ENCODE results near the gene ITGA4. TPM values are rescaled to one million over a fixed set of nuclear protein-coding genes. Genes with fewer than 3 reads are reported as not detected.

ITGA4 gene
- total RNA-seq, 1 donor from 2014 or later: 20.0 TPM

DNA sequence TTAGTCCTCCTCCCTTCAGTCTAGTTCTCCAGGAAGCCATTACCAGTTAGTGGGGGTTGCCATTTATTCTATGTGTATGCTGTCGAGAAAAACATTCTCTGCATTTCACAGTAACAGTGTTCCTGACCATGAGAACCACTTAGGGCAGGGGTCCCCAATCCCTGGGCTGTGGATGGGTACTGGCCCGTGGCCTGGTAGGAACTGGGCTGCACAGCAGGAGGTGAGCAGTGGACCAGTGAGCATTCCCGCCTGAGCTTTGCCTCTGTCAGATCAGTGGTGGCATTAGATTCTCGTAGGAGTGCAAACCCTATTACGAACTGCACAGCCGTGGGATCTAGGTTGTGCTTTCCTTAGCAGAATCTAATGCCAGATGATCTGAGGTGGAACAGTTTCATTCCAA, 15.8 kb downstream of the ITGA4 start:
- Histone ChIP-seq H3K79me2 (ENCODE audit: insufficient read depth, low read length) (no peaks in the 10 kb centered on the region), H3K9ac (ENCODE audit: low read length) (no peak overlapping the region), H3K36me3 (ENCODE audit: insufficient read depth, low read length) (no peaks in the 10 kb centered on the region), H3K27ac (ENCODE audit: low read depth, low read length) (no peak overlapping the region), H3K9me3 (ENCODE audit: insufficient read depth, low read depth, low read length) (no peaks in the 10 kb centered on the region), H3K4me3 (ENCODE audit: insufficient read depth, low read depth, low read length) (no peak overlapping the region), H4K20me1 (ENCODE audit: insufficient read depth, low read length) (peaks cover 4% of the 10 kb centered on the region), H2AFZ (ENCODE audit: low read depth, low read length) (no peak overlapping the region), H3K4me2 (ENCODE audit: low read length) (no peak overlapping the region), H3K4me1 (ENCODE audit: insufficient read depth, low read length) (no peaks in the 10 kb centered on the region), H3K27me3 (ENCODE audit: insufficient read depth, low read length) (no peaks in the 10 kb centered on the region)
- Mint-ChIP-seq H3K9me3 (ENCODE audit: unreplicated experiment) (no peaks in the 10 kb centered on the region), H3K4me3 (ENCODE audit: unreplicated experiment) (no peak overlapping the region), H3K27ac (ENCODE audit: unreplicated experiment) (no peak overlapping the region), H3K4me1 (ENCODE audit: low read depth, unreplicated experiment) (peaks cover 6% of the 10 kb centered on the region), H3K36me3 (ENCODE audit: low read depth, unreplicated experiment) (no peaks in the 10 kb centered on the region), H3K27me3 (ENCODE audit: low read depth, unreplicated experiment) (no peaks in the 10 kb centered on the region)
- no peak for FAIRE-seq
- no peak for DNase-seq (ENCODE audit: low read depth)
- no peak for TF ChIP-seq EZH2 (IDR thresholded peaks at IDR 0.05; ENCODE audit: insufficient read depth, low read length)
- TF ChIP-seq, protein P1, sequence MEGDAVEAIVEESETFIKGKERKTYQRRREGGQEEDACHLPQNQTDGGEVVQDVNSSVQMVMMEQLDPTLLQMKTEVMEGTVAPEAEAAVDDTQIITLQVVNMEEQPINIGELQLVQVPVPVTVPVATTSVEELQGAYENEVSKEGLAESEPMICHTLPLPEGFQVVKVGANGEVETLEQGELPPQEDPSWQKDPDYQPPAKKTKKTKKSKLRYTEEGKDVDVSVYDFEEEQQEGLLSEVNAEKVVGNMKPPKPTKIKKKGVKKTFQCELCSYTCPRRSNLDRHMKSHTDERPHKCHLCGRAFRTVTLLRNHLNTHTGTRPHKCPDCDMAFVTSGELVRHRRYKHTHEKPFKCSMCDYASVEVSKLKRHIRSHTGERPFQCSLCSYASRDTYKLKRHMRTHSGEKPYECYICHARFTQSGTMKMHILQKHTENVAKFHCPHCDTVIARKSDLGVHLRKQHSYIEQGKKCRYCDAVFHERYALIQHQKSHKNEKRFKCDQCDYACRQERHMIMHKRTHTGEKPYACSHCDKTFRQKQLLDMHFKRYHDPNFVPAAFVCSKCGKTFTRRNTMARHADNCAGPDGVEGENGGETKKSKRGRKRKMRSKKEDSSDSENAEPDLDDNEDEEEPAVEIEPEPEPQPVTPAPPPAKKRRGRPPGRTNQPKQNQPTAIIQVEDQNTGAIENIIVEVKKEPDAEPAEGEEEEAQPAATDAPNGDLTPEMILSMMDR (IDR thresholded peaks at IDR 0.05; ENCODE audit: insufficient read depth, low read depth, low read length): no peak

DNA sequence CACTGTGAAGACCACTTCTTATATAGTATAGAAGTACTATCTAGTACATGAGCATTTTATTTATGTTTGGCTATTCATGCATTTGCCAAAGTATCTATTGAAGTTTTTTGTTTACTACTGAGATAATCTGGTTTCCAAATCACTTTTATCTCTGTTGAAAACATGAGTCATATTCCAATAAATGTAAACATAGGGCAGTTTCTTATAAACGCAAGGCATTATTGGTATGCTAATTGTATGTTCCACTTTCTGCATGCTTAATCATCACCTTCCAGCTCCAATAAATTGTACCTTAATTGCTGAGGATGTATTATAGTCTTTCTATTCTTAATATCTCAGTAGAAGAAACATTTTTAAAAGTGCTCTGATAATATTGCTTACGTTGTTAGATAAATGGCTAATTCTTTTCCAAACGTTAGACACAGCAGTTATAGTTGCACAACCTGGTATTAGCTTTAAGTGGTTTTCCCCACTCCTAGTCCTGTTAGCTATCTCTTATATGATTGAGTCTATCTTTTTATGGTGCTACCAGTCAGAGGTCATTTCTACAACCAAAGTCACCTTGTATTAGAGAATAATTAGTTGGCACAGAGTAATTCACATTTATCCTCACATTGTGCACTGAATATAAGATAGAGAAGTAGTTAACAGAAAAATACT, 17.2 kb downstream of the ITGA4 start:
- Histone ChIP-seq H3K27me3 (ENCODE audit: insufficient read depth, low read length) (no peaks in the 10 kb centered on the region), H4K20me1 (ENCODE audit: insufficient read depth, low read length) (peaks cover 4% of the 10 kb centered on the region), H3K4me3 (ENCODE audit: insufficient read depth, low read depth, low read length) (no peak overlapping the region), H3K4me2 (ENCODE audit: low read length) (no peak overlapping the region), H3K9ac (ENCODE audit: low read length) (no peak overlapping the region), H3K36me3 (ENCODE audit: insufficient read depth, low read length) (no peaks in the 10 kb centered on the region), H3K9me3 (ENCODE audit: insufficient read depth, low read depth, low read length) (no peaks in the 10 kb centered on the region), H2AFZ (ENCODE audit: low read depth, low read length) (no peak overlapping the region), H3K79me2 (ENCODE audit: insufficient read depth, low read length) (no peaks in the 10 kb centered on the region), H3K27ac (ENCODE audit: low read depth, low read length) (no peak overlapping the region), H3K4me1 (ENCODE audit: insufficient read depth, low read length) (no peaks in the 10 kb centered on the region)
- H3K27me3 Mint-ChIP-seq (ENCODE audit: low read depth, unreplicated experiment): no peaks in the 10 kb centered on the region
- H3K4me1 Mint-ChIP-seq (ENCODE audit: low read depth, unreplicated experiment): no peaks in the 10 kb centered on the region
- H3K36me3 Mint-ChIP-seq (ENCODE audit: low read depth, unreplicated experiment): no peaks in the 10 kb centered on the region
- no peak for DNase-seq (ENCODE audit: low read depth)
- FAIRE-seq: no peak
- no peak overlapping the region for H3K4me3 Mint-ChIP-seq (ENCODE audit: unreplicated experiment)
- H3K27ac Mint-ChIP-seq (ENCODE audit: unreplicated experiment): no peak overlapping the region
- no peak for TF ChIP-seq EZH2 (IDR thresholded peaks at IDR 0.05; ENCODE audit: insufficient read depth, low read length)
- TF ChIP-seq, protein P1 (IDR thresholded peaks at IDR 0.05; ENCODE audit: insufficient read depth, low read depth, low read length): no peak
- H3K9me3 Mint-ChIP-seq (ENCODE audit: unreplicated experiment): no peaks in the 10 kb centered on the region

DNA sequence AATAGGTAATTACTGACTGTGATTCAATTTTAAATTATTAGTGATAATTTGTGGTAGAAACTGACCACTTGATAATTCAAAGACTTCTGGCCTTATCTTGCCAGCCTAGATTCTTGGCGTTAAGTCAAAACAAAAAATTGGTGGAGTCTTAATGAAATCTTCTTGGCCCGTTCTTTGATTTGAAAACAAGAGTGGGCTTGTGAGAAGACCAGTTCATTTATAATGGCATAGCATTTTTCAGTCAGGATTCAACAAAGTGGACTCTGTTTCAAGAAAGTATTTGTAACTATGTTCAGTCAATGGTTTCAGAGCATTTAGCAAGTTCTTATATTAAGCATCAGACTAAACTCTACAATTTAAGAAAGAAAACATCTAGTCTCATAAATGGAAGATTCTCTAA, 26.0 kb downstream of the ITGA4 start:
- Histone ChIP-seq H3K9ac (ENCODE audit: low read length) (no peak overlapping the region), H3K79me2 (ENCODE audit: insufficient read depth, low read length) (no peaks in the 10 kb centered on the region), H3K9me3 (ENCODE audit: insufficient read depth, low read depth, low read length) (no peaks in the 10 kb centered on the region), H2AFZ (ENCODE audit: low read depth, low read length) (no peak overlapping the region), H3K4me2 (ENCODE audit: low read length) (no peak overlapping the region), H3K4me1 (ENCODE audit: insufficient read depth, low read length) (no peaks in the 10 kb centered on the region), H3K36me3 (ENCODE audit: insufficient read depth, low read length) (peaks cover 5% of the 10 kb centered on the region), H3K27ac (ENCODE audit: low read depth, low read length) (no peak overlapping the region), H4K20me1 (ENCODE audit: insufficient read depth, low read length) (no peaks in the 10 kb centered on the region), H3K27me3 (ENCODE audit: insufficient read depth, low read length) (no peaks in the 10 kb centered on the region), H3K4me3 (ENCODE audit: insufficient read depth, low read depth, low read length) (no peak overlapping the region)
- no peak overlapping the region for H3K27ac Mint-ChIP-seq (ENCODE audit: unreplicated experiment)
- TF ChIP-seq, protein P1 (IDR thresholded peaks at IDR 0.05; ENCODE audit: insufficient read depth, low read depth, low read length): no peak
- TF ChIP-seq EZH2 (IDR thresholded peaks at IDR 0.05; ENCODE audit: insufficient read depth, low read length): no peak
- no peak for DNase-seq (ENCODE audit: low read depth)
- no peak for FAIRE-seq
- no peak overlapping the region for H3K4me3 Mint-ChIP-seq (ENCODE audit: unreplicated experiment)
- H3K9me3 Mint-ChIP-seq (ENCODE audit: unreplicated experiment): no peaks in the 10 kb centered on the region
- H3K36me3 Mint-ChIP-seq (ENCODE audit: low read depth, unreplicated experiment): peaks cover 5% of the 10 kb centered on the region
- H3K27me3 Mint-ChIP-seq (ENCODE audit: low read depth, unreplicated experiment): no peaks in the 10 kb centered on the region
- no peaks in the 10 kb centered on the region for H3K4me1 Mint-ChIP-seq (ENCODE audit: low read depth, unreplicated experiment)
